Brain microvascular endothelial cell (primary cell): ENCODE measurements around the gene KLF6.

Experiments used
- DNase-seq: peaks from one replicate; pipeline ENCODE4 v3.0.0-alpha.2; 2020
- H3K27ac ChIP-seq: fragments of 250-450 bp; sonication (Bioruptor Pico); 2 replicates; pipeline ENCODE4 v1.5.1; 2020; ENCODE audit warnings: mild to moderate bottlenecking, moderate library complexity
- H3K27me3 ChIP-seq: fragments of 250-450 bp; sonication (Bioruptor Pico); replicated peaks from 2 replicates; pipeline ENCODE4 v1.5.1; 2020; ENCODE audit warnings: mild to moderate bottlenecking
- H3K36me3 ChIP-seq: fragments of 250-450 bp; sonication (Bioruptor Pico); replicated peaks from 2 replicates; pipeline ENCODE4 v1.5.1; 2020; ENCODE audit warnings: mild to moderate bottlenecking
- H3K4me3 ChIP-seq: 2 replicates; pipeline ENCODE4 v1.5.1; 2011; ENCODE audit warnings: low read depth, mild to moderate bottlenecking, control low read depth, low read length, moderate library complexity
- in situ Hi-C: cut with HindIII; loops from 2 replicates; pipeline ENCODE4 v1.10.0; 2017; ENCODE audit warnings: low sequenced_read_pairs, low pct_ligation_motif_present
- TF ChIP-seq, protein P1 (sequence below): IDR thresholded peaks from 2 replicates; pipeline ENCODE4 v1.5.1; 2011; ENCODE audit warnings: low read depth, mild to moderate bottlenecking, moderate library complexity, low read length, control low read depth, inconsistent platforms; ENCODE audit errors: missing control alignments

KLF6 gene

GRCh38 chr10:3784510-3785250 lies at the start of gene KLF6:
TSS of gene KLF6 (minus strand) at chr10:3785209. CDS start at chr10:3785014, 195 bp downstream.
- no peak for DNase-seq
- Histone ChIP-seq H3K27me3 (no peaks in the 10 kb centered on the region), H3K27ac (peak within 1 kb of the TSS; percentile 99), H3K4me3 (peak within 1 kb of the TSS; percentile 98), H3K36me3 (peaks cover 50% of the 10 kb centered on the region)
- in situ Hi-C loops, result no loop called here
- TF ChIP-seq, protein P1, sequence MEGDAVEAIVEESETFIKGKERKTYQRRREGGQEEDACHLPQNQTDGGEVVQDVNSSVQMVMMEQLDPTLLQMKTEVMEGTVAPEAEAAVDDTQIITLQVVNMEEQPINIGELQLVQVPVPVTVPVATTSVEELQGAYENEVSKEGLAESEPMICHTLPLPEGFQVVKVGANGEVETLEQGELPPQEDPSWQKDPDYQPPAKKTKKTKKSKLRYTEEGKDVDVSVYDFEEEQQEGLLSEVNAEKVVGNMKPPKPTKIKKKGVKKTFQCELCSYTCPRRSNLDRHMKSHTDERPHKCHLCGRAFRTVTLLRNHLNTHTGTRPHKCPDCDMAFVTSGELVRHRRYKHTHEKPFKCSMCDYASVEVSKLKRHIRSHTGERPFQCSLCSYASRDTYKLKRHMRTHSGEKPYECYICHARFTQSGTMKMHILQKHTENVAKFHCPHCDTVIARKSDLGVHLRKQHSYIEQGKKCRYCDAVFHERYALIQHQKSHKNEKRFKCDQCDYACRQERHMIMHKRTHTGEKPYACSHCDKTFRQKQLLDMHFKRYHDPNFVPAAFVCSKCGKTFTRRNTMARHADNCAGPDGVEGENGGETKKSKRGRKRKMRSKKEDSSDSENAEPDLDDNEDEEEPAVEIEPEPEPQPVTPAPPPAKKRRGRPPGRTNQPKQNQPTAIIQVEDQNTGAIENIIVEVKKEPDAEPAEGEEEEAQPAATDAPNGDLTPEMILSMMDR, result no peak

GRCh38 chr10:3834404-3834803 lies 49.4 kb upstream of the KLF6 start:
- TF ChIP-seq, protein P1, result no peak
- DNase-seq, result no peak
- Histone ChIP-seq H3K4me3 (no peak overlapping the region), H3K27ac (no peak overlapping the region), H3K27me3 (no peaks in the 10 kb centered on the region), H3K36me3 (no peaks in the 10 kb centered on the region)
- in situ Hi-C loops, result no loop called here

DNA sequence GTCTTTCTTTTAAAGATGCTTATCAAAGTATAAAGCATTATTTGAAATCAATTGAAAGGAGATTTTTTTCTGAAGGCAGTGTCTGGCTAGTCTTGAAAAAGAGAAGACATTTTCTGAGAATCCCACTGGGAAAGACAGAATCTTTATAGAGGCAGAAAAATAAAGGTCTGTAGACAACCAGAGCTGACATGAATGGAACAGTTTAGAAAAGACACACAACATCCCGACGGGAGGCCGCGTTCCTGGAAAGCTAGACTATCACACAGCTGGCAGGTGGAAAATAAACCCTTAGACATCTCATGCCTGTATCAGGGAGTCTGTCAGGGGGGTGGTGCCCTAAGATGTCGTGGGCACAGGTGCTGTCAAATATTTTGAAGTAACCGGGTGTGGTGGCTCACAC lies 48.0 kb upstream of the KLF6 start:
- Histone ChIP-seq H3K36me3 (no peaks in the 10 kb centered on the region), H3K4me3 (no peak overlapping the region), H3K27me3 (no peaks in the 10 kb centered on the region), H3K27ac (no peak overlapping the region)
- TF ChIP-seq, protein P1, result no peak
- in situ Hi-C loops, result no loop called here
- no peak for DNase-seq

DNA sequence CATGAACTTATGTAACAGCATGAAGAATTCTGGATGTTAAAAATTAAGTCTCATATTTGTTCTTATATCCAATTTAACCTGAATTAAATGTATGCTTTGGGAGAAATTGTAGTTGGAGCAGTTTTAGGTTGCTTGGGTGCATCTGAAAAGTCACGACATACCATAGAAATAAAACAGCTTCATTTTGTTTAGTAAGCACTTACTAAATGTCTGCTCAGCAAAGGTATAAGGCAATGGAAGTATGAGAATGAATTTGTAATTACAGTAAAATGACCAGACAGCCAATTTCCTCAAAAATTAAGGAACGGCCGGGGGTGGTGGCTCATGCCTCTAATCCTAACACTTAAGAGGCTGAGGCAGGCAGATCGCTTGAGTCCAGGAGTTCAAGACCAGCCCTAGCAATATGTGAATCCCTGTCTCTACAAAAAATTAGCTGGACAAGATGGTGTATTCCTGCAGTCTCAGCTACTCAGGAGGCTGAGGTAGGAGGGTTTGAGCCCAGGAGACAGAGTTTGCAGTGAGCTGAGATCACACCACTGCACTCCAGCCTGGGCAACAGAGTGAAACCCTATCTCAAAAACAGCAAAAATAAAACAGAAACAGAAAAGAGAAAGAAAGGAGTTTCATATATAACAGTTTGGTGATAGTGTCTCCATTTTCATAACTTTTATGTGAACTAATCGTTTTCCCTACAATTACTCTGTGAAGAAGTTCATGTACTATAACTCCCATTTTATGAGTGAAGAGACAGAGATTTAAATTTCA lies 47.2 kb upstream of the KLF6 start:
- Histone ChIP-seq H3K27ac (no peak overlapping the region), H3K36me3 (no peaks in the 10 kb centered on the region), H3K27me3 (no peaks in the 10 kb centered on the region), H3K4me3 (no peak overlapping the region)
- in situ Hi-C loops, result no loop called here
- TF ChIP-seq, protein P1, result no peak
- DNase-seq, result no peak

DNA sequence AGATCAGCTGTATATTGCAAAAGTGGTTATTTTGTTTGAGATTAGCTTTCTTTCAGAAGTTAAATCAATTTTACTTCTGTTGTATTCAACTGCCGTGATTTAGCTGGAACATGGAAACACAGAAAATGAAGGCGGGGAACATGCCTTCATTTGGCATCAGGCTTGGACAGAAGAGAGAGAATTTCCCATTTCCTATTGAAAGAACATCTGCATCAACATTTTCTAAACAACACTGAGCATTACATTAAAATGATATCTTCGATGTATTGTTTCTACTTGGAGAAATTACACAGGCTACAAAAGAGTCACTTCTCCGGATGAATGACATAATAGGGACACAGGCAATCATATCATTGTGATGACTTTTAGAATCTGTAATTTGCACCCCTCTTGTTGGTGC lies 46.6 kb upstream of the KLF6 start:
- Histone ChIP-seq H3K4me3 (no peak overlapping the region), H3K27ac (no peak overlapping the region), H3K36me3 (no peaks in the 10 kb centered on the region), H3K27me3 (no peaks in the 10 kb centered on the region)
- TF ChIP-seq, protein P1, result no peak
- in situ Hi-C loops, result no loop called here
- DNase-seq, result no peak
